Heart right ventricle (tissue), 16 donors: ENCODE results near the gene SSR2. TPM values are rescaled to one million over a fixed set of nuclear protein-coding genes. Genes with fewer than 3 reads are reported as not detected.

ENCODE experiments used
- ATAC-seq, 8 donors: fragments of 200-7000 bp; cut with Tn5 transposase; one replicate each; pipeline ENCODE4 v1.9.1; 2020; ENCODE audit warnings: mild to moderate bottlenecking in 8 of 8, moderate library complexity in 8 of 8, moderate number of reproducible peaks in 1 of 8
- DNase-seq, 2 donors: peaks; one replicate each; pipeline ENCODE4 v3.0.0-alpha.2; 2020
- H3K27ac ChIP-seq, 10 donors: fragments of 200-600 bp; sonication (generic) in 2 of 10; one replicate each; pipeline versions ENCODE4 v1.5.0 to v1.8.0; 2020 to 2022; ENCODE audit warnings: mild to moderate bottlenecking in 3 of 10
- H3K27me3 ChIP-seq, 7 donors: fragments of 200-600 bp; one replicate each; pipeline ENCODE4 v1.8.0; 2021 to 2022; ENCODE audit warnings: mild to moderate bottlenecking in 2 of 7
- H3K36me3 ChIP-seq, 9 donors: fragments of 200-600 bp; sonication (generic) in 1 of 9; one replicate each; pipeline versions ENCODE4 v1.5.0 to v1.8.0; 2020 to 2022; ENCODE audit warnings: mild to moderate bottlenecking in 2 of 9
- H3K4me1 ChIP-seq, 9 donors: fragments of 200-600 bp; sonication (generic) in 1 of 9; one replicate each; pipeline versions ENCODE4 v1.5.0 to v1.8.0; 2020 to 2022; ENCODE audit warnings: mild to moderate bottlenecking in 4 of 9
- H3K4me3 ChIP-seq, 10 donors: fragments of 200-600 bp; sonication (generic) in 2 of 10; one replicate each; pipeline versions ENCODE4 v1.5.0 to v1.8.0; 2020 to 2022; ENCODE audit warnings: mild to moderate bottlenecking in 7 of 10, moderate library complexity in 2 of 10
- H3K9me3 ChIP-seq, 11 donors: fragments of 200-600 bp in 10 of 11; sonication (generic) in 2 of 11; one replicate each; pipeline versions ENCODE4 v1.5.0 to v1.8.0; 2013 to 2022; ENCODE audit warnings: mild to moderate bottlenecking in 2 of 11, control low read depth in 1 of 11, moderate library complexity in 1 of 11
- WGBS, 2 donors: extraction: QIAGEN DNeasy Blood & Tissue Kit; methylation state at CpG; one replicate each; pipeline ENCODE4 v1.1.7; 2013; ENCODE audit warnings: inconsistent platforms in 1 of 2; 5-methylcytosine and 5-hydroxymethylcytosine counted together
- intact Hi-C, 10 donors: fragments of 100-400 bp; cut with DNase I; formaldehyde crosslinking; loops; one replicate each; pipeline versions ENCODE4 v1.11.1 to v1.14.2; 2022
- polyA plus RNA-seq, 2 donors: library from polyadenylated mRNA; stranded (reverse); fragments of 200-250 nt; gene quantifications; one replicate each; pipeline ENCODE4 v1.2.3, GENCODE V29; 2013
- total RNA-seq, 10 donors: library from RNA; stranded (reverse); fragmentation: NEBNext Ultra II Directional in 3 of 10; extraction: Animal tissue kit (Norgen Biotek cat#: 25700) in 3 of 10; gene quantifications; one replicate each; pipeline versions ENCODE4 v1.2.1 to v1.2.4, GENCODE V29; 2021 to 2023
- TF ChIP-seq, protein P1 (sequence below), 9 donors: fragments of 200-600 bp; sonication (generic) in 2 of 9; IDR thresholded peaks; one replicate each; pipeline versions ENCODE4 v1.5.0 to v1.8.0; 2021 to 2022; ENCODE audit warnings: antibody characterized with exemption in 9 of 9, mild to moderate bottlenecking in 5 of 9, moderate library complexity in 1 of 9
- donor health status: Arrhythmogenic right ventricular cardiomyopathy.
- donor health status: ischemic (EF 13 %, LVEDD 7.1; RV severe dilation, severe dysfunction).
- donor health status: healthy with polysubstance abuse.
- donor health status: DM: no; HTN: yes; CAD: no.
- donor health status: DM: no; HTN: no; CAD: no.
- donor health status: ischemic (EF 25% LVEDD 6.9; RV normal size, moderate dysfunction).
- donor health status: ischemic (EF 25% LVEDD 5.7; RV mildly dilated, moderate dysfunction).
- donor health status: healthy.
- donor health status: DM: yes; HTN: yes; CAD: no.
- donor health status: Ischemic cardiomyopathy.
- donor health status: ischemic (EF 35%, LVEDD 5.7; RV mildly dilated, moderate dysfunction).
- donor health status: nonischemic (EF 11% LVEDD 7.7; RV severe dilation, severe dysfunction).
- donor health status: DM: yes; HTN: yes; CAD: no.
- donor health status: PGD.
- donor health status: ischemic (EF 29% LVEDD 5.4; RV normal size, mild dysfunction).
- donor health status: nonischemic (EF 23%, LVEDD 6.1; RV moderate dilation, normal function).

Gene SSR2
- total and polyA plus RNA-seq, 12 donors, result 66.1 to 322 (median 73.7) TPM

GRCh38 chr1:155984341-155984740 is 36.4 kb downstream of the SSR2 start:
- no peak overlapping the region for H3K4me3 ChIP-seq
- H3K27ac ChIP-seq, result peak overlapping the region in 9 of 10 donors; percentile 17 to 99 (median 97)
- peaks cover 30 to 74% (median 56%) of the 10 kb centered on the region in 9 donors for H3K4me1 ChIP-seq
- no peak for DNase-seq
- TF ChIP-seq, protein P1, sequence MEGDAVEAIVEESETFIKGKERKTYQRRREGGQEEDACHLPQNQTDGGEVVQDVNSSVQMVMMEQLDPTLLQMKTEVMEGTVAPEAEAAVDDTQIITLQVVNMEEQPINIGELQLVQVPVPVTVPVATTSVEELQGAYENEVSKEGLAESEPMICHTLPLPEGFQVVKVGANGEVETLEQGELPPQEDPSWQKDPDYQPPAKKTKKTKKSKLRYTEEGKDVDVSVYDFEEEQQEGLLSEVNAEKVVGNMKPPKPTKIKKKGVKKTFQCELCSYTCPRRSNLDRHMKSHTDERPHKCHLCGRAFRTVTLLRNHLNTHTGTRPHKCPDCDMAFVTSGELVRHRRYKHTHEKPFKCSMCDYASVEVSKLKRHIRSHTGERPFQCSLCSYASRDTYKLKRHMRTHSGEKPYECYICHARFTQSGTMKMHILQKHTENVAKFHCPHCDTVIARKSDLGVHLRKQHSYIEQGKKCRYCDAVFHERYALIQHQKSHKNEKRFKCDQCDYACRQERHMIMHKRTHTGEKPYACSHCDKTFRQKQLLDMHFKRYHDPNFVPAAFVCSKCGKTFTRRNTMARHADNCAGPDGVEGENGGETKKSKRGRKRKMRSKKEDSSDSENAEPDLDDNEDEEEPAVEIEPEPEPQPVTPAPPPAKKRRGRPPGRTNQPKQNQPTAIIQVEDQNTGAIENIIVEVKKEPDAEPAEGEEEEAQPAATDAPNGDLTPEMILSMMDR (IDR thresholded peaks at IDR 0.05), result no peak
- no peaks in the 10 kb centered on the region for H3K27me3 ChIP-seq
- H3K36me3 ChIP-seq, result no peaks in the 10 kb centered on the region
- no peak for ATAC-seq
- WGBS, 2 donors, result 85 to 86% methylated on average over 7 of the region's 7 CpGs
- no peaks in the 10 kb centered on the region for H3K9me3 ChIP-seq
- intact Hi-C loops, result loop anchor here in 1 of 10 donors (5.0 kb wide), 1 partner anchor 42 kb away; the partner anchor contains the start of gene RXFP4

GRCh38 chr1:155983191-155984024 is 37.3 kb downstream of the SSR2 start:
- ATAC-seq (peak; percentile 32 to 72 (median 46)), DNase-seq (peak; percentile 72 to 82)
- WGBS, 2 donors, result 32 to 54% methylated on average over 4 of the region's 4 CpGs
- H3K9me3 ChIP-seq, result no peaks in the 10 kb centered on the region
- intact Hi-C loops, result loop anchor here in 1 of 10 donors (5.0 kb wide), 1 partner anchor 41 kb away; the partner anchor contains the start of gene RXFP4
- H3K4me3 ChIP-seq, result peak overlapping the region in 9 of 10 donors; percentile 19 to 97 (median 79)
- H3K27ac ChIP-seq, result peak overlapping the region; percentile 55 to 99 (median 96)
- H3K36me3 ChIP-seq, result no peaks in the 10 kb centered on the region
- TF ChIP-seq, protein P1 (IDR thresholded peaks at IDR 0.05), result peak in 3 of 9 donors; percentile 6 to 37 (median 24)
- H3K4me1 ChIP-seq, result peaks cover 29 to 71% (median 51%) of the 10 kb centered on the region in 9 donors
- no peaks in the 10 kb centered on the region for H3K27me3 ChIP-seq

GRCh38 chr1:155982106-155982505 is 38.6 kb downstream of the SSR2 start:
- intact Hi-C loops, result loop anchor here in 1 of 10 donors (5.0 kb wide), 1 partner anchor 40 kb away; the partner anchor contains the start of gene RXFP4
- DNase-seq, result no peak
- WGBS, 2 donors, result 57 to 61% methylated on average over 7 of the region's 7 CpGs

More at GRCh38 chr1:155982106-155982505, 38.6 kb downstream of the SSR2 start:
- Histone ChIP-seq H3K27me3 (no peaks in the 10 kb centered on the region), H3K36me3 (no peaks in the 10 kb centered on the region), H3K4me3 (peak overlapping the region in 9 of 10 donors; percentile 19 to 97 (median 79)), H3K27ac (peak overlapping the region; percentile 55 to 99 (median 96)), H3K9me3 (no peaks in the 10 kb centered on the region), H3K4me1 (peaks cover 29 to 76% (median 56%) of the 10 kb centered on the region in 9 donors)
- TF ChIP-seq, protein P1 (IDR thresholded peaks at IDR 0.05), result no peak
- no peak for ATAC-seq
